Hindlimb muscle (tissue), 1 donor: ENCODE results near the gene RNF144B. TPM values are rescaled to one million over a fixed set of nuclear protein-coding genes. Genes with fewer than 3 reads are reported as not detected.
"Not testable (repeated sequence)": the region's sequence is repeated elsewhere in the genome, so short reads cannot be mapped to it uniquely, and the experiment has no call there.

ENCODE experiments used
- DNase-seq: peaks from one replicate; pipeline ENCODE4 v3.0.0-alpha.2; 2013
- polyA plus RNA-seq: library from polyadenylated mRNA; unstranded; fragments of 120-200 nt; gene quantifications from one replicate; pipeline ENCODE4 v1.2.1, GENCODE V29; 2013; ENCODE audit not compliant: insufficient read length

The RNF144B gene
- polyA plus RNA-seq, 1 donor, result 12.0 TPM

DNA sequence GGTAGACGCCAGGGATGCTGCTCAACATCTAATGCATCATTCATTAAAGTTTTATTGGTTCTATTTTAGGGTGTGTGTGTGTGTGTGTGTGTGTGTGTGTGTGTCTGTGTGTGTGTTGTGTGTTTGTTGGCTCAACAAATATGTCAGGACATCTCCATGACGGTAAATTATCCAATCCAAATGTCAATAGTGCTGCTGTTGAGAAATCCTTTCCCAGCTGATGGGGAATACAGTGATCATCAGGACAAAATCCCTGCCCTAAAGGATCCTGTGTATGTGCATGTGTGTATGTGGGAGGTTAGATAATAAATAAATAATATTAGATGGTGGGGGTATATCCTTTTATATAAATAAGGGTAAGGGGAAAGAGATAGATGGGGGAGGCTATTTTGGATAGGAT lies 59.6 kb downstream of the RNF144B start:
- DNase-seq, result no peak

DNA sequence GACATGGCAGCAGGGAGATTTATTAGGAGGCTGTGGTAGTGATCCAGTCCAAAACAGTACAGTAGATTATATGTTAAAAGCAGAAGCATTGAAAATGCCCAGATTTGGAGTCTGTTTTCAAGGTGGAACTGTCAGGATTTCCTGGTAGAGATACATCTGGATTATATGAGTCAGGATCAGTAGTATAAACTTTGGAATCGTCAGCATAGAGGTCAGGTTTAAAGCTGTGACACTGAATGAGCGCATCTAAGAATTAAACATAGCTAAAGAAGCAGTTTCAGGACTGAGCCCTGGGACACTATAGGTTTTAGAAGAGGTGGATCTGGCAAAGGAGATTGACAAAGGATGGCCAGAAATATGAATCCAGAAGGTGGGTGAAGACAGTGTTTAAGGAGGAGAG lies 60.4 kb downstream of the RNF144B start:
- DNase-seq, result no peak

DNA sequence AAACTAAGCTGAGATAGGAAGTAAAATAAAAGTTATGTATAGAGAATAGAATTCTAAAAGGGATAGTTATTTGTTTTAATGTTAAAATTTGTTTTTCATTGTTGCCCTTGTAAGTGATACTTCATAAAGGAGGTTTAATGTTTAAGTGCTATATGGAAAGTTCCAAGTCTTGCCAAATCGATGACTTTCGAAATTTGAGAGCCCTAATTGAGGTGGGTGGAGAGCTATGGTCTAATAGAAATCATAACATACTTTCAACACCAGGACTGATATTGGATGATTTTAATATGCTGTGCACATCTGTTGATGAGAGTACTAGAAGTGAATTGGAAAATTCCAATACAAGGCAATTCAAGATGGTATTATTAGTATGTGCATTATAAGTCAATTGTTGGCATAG lies 64.6 kb downstream of the RNF144B start:
- DNase-seq, result no peak

DNA sequence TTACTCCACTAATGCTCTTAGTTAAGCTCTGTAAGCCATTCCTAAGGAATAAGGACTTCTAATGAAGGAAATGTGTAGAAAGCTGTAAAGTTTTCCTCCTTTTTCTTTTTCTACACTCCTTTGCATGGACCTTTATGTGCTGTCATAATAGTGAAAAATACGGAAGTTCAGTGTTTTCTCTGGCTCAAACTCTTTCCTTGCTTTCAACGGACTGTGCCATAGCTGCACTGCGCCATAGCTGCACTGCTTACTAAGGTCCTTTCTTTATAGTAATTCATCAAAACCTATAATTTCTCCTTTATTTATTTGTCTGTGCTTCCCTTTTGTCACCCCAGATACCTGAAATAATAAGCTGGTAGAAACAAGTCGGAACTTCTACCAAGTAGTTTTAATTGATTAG lies 67.3 kb downstream of the RNF144B start:
- no peak for DNase-seq

DNA sequence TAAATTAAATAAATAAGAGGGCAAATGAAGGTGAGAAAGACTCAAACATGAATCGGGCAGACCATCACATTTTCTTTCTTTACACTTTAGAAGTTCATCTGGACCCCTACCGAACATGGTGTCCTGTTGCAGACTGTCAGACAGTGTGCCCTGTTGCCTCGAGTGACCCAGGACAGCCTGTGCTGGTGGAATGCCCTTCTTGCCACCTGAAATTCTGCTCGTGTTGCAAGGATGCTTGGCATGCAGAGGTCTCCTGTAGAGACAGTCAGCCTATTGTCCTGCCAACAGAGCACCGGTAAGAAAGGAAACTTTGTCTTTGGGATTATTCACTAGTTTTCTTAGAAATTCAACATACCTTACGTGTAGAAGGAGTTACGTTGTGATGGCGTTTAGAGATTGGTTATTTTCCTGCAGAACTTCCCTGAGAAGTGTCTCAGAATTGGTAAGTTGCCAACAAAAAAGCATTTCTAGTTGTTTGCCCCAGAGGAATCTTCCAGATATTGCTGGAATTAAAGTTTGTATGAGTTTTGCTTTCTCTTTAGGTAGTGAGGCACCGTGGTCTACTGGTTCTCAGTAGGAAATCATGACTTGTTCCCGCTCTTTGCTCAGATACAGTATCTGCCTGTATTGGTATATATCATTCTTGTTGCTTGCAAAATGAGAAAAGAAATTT lies 70.1 kb downstream of the RNF144B start:
- DNase-seq, result no peak

DNA sequence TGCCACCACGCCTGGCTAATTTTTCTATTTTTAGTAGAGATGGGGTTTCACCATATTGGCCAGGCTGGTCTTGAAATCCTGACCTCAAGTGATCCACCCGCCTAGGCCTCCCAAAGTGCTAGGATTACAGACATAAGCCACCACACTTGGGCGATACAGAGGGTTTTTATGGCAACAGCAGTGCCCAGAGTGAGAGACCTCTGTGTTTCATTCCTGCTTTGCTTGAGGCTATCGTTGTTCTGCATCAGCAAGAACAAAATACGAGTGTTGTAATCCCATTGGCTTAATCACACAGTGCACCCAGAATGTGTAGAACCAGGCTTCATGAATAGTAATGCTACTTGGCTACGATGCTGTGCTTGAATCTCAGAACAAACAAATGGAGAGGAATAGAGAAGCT lies 70.9 kb downstream of the RNF144B start:
- DNase-seq, result not testable (repeated sequence)

DNA sequence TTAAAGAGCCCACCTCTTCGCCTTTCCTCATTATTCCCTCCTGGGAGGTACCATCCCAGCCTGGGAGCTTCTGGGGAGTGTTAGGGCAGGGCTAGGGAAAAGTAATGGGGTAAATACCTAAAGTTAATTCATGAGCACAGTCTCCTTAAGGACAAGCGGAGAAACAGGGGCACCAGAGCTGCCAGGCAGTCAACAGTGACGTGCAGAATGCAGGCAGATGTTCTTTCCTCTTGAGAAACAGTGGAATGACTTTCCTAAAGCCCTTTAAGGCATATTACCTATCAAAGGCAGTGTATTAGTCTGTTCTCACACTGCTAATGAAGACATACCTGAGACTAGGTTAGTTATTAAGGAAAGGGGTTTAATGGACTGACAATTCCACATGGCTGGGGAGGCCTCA lies 76.3 kb downstream of the RNF144B start:
- DNase-seq, result no peak

DNA sequence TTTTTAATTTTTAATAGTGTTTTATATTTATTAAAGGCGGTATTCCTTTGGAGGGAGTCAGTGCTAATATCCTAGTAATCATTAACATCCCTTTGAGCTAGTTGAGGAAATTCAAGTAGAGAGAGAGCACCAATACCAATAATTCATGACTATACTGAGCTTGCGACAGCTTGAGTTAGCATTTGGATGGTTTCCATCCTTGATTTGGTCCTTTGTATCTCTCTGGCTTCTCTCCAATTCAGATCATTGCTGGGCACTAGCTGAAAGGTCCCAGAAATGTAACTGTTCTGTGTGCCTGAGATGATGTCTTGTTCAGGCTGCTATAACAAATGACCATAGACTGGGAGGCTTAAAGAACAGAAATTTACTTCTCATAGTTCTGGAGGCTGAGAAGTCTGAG lies 77.0 kb downstream of the RNF144B start:
- DNase-seq, result no peak

DNA sequence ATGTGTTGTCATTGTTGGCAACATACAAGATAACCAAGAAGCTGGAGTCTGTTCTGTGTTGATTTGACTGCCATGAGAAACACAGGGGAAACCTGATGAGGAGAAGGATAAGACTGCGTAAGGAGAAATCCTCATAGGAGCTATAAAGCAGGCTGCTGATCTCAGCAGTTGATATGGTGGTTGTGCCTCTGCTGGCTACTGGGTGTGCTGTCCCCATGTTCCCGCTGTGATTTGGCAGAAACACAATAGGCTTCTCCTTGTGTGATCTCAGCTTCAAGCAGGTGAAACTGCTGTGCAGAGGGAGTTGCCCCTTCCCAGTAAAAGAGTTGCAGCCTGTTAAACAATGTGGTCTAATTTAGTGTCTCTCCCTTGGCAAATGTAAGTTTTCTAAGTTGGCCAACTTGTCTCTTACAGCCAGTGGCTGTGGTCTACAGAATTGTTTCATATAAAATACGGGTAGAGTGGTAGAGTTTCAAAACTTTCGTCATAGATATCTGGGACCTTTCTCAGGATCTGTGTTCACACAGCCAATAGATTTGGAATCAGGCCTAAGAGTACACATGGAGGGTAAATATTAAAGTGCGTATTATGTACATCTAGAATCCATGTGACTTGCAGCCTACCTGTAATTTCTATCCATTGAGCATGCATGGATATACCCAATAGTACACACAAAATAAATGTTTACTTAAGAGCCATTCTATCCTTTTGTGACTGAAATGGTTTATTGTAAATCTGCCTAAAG lies 78.4 kb downstream of the RNF144B start:
- no peak for DNase-seq

DNA sequence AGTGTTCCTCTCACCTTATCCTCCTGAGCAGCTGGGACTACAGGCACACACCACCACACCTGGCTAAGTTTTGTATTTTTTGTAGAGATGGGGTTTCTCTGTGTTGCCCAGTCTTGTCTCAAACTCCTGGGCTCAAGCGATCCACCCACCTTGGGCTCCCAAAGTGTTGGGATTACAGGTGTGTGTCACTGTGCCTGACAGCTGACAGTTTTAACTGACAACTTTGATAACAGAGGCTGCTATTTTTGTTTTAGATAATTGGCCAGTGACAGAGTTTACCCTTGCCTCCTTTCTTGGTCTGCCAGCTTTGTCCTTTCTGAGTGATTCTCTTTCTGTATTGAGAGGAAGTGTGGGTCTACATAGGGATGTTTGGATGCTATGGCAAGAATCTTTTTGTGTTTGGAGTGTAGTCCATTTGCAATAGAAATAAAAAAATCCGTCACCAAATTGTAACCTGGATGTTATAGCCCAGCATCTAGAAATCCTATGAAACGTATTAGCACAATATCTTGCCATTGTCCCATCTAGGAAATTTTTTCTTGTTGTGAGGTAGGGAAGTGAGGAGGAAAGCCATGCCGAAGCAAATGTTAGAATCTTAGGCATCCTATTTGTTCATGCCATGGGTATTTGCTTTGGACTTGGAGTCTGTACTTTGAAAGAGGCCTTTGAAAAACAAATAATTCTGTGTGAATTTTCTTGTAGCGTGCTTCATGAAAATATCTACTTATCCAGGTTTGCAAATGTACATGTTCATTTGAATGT lies 80.8 kb downstream of the RNF144B start:
- DNase-seq, result no peak

DNA sequence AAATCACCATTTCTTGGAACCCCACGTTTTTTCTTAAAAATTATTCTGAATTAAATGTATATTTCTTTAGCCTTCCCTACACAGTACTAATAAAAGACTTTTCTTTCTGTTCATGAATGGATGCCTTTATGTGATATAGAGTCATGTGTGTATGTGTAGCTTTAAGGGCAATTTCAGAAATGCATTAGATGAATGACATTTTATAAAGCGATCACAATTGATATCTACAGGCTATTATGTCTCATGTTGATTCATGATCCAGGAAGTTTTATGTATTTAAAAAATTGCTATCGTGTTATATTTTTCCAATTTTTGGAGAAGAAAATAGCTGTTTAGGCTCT lies 81.3 kb downstream of the RNF144B start:
- DNase-seq, result no peak

DNA sequence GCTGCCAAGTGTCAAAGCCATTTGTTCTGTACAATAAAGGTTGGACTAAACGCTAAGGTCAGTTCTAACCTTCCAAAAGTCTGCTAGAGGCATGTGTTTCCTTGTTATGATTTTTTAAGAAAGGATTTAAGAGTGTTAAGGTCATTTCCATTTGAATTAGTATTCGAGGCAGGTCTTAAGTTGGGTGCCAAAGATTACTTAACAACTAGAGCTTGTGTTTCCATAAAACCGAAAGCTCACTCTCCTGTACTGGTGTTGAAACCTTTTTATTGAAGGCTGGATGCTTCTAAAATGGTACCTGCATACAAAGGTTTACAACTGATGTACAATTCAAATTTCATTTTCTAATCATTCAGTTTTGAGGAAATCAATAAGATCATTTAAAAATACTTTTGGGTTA lies 82.4 kb downstream of the RNF144B start:
- no peak for DNase-seq

DNA sequence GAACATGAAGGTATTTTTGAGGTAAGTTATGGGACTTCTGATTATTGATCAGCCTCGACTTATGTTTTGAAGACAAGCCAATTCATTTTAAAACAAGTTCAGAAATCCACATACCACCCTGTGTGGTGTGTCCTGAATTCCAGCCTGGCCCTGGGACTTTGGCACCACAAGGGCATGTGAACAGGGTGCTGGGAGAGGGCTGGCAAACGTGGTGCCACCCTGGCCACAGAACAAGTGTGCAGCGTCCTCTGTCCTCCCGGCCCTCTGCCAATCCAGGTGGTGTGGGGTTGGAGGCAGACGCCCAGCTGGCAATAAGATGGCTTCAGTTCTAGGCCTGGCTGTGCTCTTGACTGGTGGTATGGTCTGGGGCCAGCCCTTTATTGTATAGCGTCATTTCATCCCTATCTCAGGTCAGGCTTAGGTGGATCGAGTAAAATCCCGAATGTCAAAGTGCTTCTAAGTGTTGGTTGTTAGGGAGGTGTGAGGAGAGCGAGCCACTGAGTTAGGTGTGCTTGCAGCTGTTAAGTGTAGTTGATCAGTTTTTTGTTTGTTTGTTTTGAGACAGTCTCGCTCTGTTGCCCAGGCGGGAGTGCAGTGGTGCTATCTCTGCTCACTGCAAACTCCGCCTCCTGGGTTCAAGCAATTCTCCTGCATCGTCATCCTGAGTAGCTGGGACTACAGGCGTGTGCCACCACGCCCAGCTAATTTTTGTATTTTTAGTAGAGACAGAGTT lies 84.2 kb downstream of the RNF144B start:
- DNase-seq, result no peak

DNA sequence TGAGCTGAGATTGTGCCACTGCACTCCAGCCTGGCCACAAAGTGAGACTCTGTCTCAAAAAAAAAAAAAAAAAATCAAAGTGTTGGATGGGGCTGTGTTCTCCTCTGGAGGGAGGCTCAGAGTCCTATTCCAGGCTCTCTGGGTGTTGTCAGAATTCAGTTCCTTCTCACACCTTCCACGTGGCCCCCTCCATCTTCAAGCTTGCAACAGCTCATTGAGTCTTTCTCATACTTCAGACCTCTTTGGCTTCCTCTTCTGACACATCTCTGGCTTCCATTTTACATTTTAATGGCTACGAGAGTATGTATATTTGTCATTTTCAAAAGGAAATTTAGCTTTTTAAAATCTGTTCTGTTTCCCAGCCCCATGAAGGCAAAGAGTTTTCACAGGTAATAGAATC lies 85.8 kb downstream of the RNF144B start:
- no peak for DNase-seq

DNA sequence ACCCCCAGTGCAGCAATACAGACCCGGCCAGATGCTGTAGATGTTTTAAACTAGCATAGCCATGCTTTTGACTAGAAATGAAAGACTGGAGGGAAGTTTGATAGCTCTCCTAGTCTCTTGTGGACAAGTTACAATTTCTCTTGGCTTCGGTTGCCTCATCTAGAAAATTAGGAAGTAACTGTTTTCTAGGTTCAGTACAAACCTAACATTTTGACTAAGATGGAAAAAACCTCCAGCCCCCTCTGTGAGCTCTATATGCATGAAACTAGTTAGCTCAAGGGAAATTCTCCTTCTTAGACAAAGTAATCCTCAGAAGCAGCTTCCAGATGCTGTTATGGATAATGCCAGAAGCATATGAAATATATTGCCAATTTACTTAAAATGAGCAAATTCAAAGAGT lies 86.6 kb downstream of the RNF144B start:
- no peak for DNase-seq

DNA sequence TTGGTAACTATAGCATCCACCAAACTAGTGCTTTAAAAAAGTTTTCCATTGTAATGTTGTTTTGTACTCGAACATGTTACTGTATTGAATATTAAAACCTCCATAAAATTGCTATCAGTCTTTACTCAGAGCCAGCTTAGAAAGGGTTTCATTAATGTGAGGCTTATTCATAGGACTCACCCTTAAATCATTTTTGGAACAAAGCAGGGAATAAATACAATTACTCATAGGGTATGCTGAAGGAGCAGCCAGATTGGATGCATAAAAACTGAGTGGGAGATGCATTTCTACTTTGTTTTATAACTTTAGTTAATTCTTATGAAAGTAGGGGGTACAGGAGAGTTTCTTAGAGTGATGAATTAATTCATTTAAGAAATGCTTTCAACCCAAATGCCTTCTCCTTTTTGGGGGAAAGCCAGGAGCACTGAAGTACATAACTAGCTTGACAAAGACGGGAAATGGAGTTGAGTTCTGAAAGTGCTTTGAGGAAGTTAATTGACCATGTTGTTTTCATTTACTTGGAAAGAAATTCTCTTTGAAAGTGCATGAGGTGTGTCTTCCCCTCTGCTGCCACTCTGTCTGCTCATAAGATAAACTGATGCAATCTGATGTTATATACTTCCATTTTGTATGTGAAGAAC lies 90.3 kb downstream of the RNF144B start:
- peak; percentile 8 for DNase-seq

DNA sequence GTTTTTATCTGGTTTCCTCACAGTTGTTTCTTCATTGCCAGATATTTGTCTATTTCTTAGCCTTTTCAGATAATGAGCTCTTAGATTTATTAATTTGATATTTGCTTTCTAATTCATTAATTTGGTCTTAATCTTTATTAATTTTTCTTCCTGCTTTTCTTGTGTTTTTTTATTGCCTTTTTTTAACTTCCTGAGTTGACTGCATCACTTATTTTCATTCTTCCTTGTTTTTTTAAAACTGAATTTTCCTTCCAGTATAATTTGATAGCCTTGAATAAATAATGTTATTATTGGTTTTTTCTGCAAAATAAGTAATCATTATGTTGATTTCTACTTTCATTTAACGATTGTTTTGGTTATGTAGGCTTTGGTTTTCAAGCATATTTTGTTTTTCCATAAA lies 91.5 kb downstream of the RNF144B start:
- DNase-seq, result no peak

DNA sequence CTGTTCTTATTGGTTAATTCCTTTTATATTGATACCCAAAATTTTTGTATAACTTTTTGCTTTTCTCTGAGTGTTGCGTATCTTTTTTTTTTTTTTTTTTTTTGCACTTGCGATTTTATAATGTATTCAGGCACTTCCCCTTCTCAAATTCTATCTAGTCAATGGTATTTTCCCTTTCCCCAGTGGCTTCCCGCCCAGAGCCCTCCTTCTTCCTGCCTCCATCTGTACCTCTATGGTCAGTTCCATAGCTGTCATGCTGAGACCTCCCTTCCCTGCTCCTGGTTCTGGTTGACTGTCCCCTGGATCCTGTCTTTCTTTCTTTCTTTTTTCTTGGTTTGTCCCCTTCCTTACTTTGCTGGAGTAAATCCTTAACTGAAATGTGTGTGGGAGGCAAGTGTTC lies 94.7 kb downstream of the RNF144B start:
- no peak for DNase-seq

DNA sequence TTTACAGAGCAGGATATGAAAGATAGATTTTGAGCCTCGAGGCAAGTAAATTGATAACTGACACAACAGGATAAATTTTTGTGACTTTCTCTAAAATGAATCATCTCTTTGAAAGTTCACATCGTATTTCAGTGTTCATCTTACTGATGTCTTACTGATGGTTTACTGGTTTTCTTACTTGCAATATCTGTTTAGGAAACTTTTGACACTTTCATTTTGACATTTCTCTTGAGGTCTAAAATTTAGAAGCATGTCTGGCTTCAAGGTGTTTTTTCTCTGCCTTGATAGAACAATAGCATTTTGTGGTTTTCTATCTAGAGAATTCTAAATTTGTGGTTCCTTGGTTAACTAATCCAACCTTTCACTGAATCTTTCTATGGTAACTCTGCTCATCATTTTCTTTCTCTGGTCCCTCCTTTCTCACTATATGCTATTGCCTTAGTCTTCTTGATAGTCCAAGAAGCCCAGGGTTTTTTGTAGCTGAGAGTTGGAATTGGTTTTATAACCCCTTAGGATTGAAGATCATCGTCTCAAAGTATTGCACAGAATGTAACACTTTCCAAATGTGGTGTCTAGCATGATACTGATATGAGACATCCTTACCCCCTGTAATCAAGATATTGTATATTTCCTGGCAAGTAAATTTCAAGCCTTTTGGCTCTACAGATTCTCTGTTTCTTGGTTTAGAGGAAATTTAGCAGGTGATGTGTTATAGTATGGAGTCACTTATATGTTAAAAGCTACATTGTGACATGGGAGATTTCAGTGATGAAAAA lies 98.7 kb downstream of the RNF144B start:
- no peak for DNase-seq

DNA sequence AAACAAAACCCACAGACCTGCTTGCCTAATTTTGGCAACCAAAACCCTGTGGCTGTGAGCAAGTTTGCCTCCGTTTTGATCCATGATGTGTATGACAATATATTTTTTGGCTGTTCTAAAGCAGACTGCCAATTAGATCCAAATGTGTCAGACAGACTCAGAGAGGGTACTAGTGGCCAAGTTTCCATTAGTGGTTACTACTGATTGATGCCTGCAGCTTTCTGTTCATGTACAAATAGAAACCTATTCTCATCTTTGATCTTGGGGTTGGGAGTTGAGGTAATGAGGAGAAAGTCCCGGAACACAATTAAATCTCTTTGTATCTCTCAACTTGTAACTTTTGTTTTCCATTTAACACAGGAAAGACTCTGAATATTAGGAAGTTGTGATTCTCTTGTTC lies 100.9 kb downstream of the RNF144B start:
- DNase-seq, result no peak

DNA sequence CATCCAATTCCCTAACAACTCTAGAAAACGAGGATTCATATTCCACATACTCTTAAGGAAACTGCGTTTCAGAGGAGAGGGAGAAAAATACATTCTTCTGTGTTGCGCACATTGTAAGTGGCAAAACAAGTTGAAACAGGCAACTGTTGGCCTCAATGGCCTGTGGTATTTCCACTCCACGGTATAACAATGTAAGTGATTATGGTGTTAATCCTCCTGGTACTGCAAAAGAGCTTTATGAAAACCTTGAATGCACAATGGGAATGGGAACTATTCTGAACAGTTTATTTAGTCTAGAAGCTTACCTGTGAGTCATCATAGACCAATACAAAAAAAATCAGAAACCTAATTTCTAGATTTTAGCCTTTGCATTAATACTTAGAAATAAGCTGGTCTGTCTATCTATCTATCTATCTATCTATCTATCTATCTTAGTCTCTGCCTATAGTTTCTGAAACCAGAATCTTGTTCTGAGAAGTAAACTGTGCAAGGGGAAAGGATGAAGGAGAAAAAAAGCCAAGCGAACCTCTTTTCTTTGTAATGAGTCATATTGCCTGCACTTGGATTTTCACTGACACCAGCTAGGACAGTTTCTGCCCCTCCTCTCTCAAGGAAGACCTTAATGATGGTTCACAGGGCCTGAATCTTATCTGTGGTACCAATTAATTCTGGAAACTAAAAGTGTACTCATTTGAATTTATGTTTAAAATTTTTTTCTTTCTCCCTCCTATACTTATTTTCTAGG lies 101.5 kb downstream of the RNF144B start:
- DNase-seq, result no peak
